Thyroid gland (tissue), 4 donors: ENCODE data around the gene SIAH3.

Experiments
- POLR2A ChIP-seq, 2 donors: fragments of 450-650 bp; IDR thresholded peaks; one replicate each; pipeline ENCODE4 v1.6.1; 2017; ENCODE audit warnings: antibody characterized with exemption in 2 of 2, mild to moderate bottlenecking in 2 of 2, moderate library complexity in 1 of 2
- TF ChIP-seq, protein P1 (sequence below), 6 experiments: fragments of 200-600 bp in 3 of 6; fragments of 450-650 bp in 3 of 6; sonication (generic) in 3 of 6; IDR thresholded peaks; one replicate each; pipeline ENCODE4 v1.5.1; 2016 to 2019; ENCODE audit warnings: antibody characterized with exemption in 6 of 6, mild to moderate bottlenecking in 2 of 6, inconsistent platforms in 1 of 6, moderate library complexity in 1 of 6

DNA sequence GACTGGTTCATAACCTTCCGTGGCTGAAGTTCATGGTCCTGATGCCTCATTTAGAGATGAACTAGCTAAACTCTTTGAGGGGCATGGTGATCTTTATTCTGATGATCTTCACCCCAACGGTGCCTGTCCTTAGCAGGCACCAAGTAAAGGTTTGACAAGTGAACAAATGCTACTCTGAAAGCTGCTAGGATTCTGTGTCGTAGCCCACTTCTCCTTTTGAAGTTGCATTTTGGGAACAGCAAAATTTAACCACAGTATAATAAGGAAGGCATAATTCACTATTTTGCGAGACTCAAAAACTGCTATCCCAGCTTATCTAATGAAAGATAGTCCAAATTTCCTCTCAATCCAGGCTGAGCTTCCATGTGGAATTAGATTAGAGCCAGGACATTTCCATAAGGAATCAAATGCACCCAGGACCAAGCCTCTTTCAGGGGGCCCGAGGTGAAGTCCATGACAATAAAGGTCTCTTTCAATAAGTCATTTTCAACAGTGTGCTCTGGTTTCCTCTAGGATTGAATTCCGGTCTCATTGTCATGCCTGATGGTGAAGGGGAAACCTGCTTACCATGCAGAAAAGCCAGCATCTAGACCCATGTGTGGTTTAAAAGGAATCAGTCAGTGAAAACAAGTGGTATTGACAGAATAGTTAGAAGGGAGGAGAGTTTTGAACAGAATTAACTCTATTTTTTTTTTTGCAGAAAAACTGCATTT is 23.1 kb downstream of the SIAH3 start:
- TF ChIP-seq, protein P1, sequence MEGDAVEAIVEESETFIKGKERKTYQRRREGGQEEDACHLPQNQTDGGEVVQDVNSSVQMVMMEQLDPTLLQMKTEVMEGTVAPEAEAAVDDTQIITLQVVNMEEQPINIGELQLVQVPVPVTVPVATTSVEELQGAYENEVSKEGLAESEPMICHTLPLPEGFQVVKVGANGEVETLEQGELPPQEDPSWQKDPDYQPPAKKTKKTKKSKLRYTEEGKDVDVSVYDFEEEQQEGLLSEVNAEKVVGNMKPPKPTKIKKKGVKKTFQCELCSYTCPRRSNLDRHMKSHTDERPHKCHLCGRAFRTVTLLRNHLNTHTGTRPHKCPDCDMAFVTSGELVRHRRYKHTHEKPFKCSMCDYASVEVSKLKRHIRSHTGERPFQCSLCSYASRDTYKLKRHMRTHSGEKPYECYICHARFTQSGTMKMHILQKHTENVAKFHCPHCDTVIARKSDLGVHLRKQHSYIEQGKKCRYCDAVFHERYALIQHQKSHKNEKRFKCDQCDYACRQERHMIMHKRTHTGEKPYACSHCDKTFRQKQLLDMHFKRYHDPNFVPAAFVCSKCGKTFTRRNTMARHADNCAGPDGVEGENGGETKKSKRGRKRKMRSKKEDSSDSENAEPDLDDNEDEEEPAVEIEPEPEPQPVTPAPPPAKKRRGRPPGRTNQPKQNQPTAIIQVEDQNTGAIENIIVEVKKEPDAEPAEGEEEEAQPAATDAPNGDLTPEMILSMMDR (IDR thresholded peaks at IDR 0.05), result no peak
- TF ChIP-seq POLR2A (IDR thresholded peaks at IDR 0.05), result no peak
